Measurements from ENCODE around the gene ZC3H10. TPM values are rescaled to one million over a fixed set of nuclear protein-coding genes. Genes with fewer than 3 reads are reported as not detected.

The ZC3H10 gene
- total RNA-seq, 1 donor from 2014 or later = 4.1 TPM

DNA sequence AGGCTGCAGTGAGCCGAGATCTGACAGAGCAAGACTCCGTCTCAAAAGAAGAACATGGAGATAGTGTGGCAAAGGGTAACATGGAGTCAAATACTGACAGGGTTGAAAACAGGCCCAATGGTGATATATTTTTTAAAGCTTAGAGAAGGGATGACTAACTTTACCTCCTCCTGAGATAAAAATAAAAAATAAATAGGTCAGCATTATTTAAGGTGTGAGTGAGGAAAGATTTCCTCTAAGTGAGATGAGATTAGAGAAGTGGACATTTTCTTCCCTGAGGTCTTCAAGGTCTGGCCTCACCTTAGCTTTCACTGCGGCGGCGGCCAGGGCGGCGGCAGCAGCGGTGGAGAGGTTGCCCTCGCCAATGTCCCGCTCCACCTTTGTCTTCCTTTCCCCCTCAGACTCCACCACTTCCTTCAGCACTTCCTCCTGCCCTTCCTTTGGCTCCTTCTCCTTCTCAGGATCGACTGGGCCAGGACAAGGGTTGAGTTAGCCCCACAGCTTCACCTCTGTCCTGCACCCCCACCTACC is 51.2 kb downstream of the ZC3H10 start:
- no peak for DNase-seq (ENCODE audit: extremely low read depth, low read depth, low spot score)

- DNase-seq (ENCODE audit: extremely low read depth, low read depth, low spot score) = no peak
Observed at GRCh38 chr12:56172839-56173238, 54.8 kb downstream of the ZC3H10 start.

Other genes with a start within 250 kb of the ZC3H10 start
- gene PYM1, start 190.4 kb upstream of the ZC3H10 start, total RNA-seq = 31.8 and 35.8 TPM in 2 replicates
- 49.8 and 53.7 TPM in 2 replicates for gene DGKA, start 187.1 kb upstream of the ZC3H10 start, total RNA-seq
- gene PMEL, start 152.2 kb upstream of the ZC3H10 start, total RNA-seq = 0.58 and 1.1 TPM in 2 replicates
- 20.2 and 28.4 TPM in 2 replicates for gene CDK2, start 151.4 kb upstream of the ZC3H10 start, total RNA-seq
- 76.2 and 88.7 TPM in 2 replicates for gene RAB5B, start 144.2 kb upstream of the ZC3H10 start, total RNA-seq
- 13.3 and 14.3 TPM in 2 replicates for gene SUOX, start 121.0 kb upstream of the ZC3H10 start, total RNA-seq
- 1.8 and 4.9 TPM in 2 replicates for gene IKZF4, start 97.2 kb upstream of the ZC3H10 start, total RNA-seq
- 956 and 971 TPM in 2 replicates for gene RPS26, start 76.3 kb upstream of the ZC3H10 start, total RNA-seq
- gene ERBB3, start 38.1 kb upstream of the ZC3H10 start, total RNA-seq = 0.53 TPM in 1 of 2 replicates, not detected in the other
- 113 and 125 TPM in 2 replicates for gene PA2G4, start 13.7 kb upstream of the ZC3H10 start, total RNA-seq
- gene RPL41, start 1.6 kb upstream of the ZC3H10 start, total RNA-seq = 1,895 and 2,713 TPM in 2 replicates
- 269 and 275 TPM in 2 replicates for gene ESYT1, start 10.0 kb downstream of the ZC3H10 start, total RNA-seq
- 103 and 104 TPM in 2 replicates for gene MYL6B, start 34.3 kb downstream of the ZC3H10 start, total RNA-seq
- gene MYL6, start 40.1 kb downstream of the ZC3H10 start, total RNA-seq = 2,948 and 3,870 TPM in 2 replicates
- 51.1 and 78.9 TPM in 2 replicates for gene SMARCC2, start 71.2 kb downstream of the ZC3H10 start, total RNA-seq
- 40.5 and 41.5 TPM in 2 replicates for gene RNF41, start 103.7 kb downstream of the ZC3H10 start, total RNA-seq
- gene NABP2, start 106.1 kb downstream of the ZC3H10 start, total RNA-seq = 26.7 and 33.5 TPM in 2 replicates
- gene SLC39A5, start 111.8 kb downstream of the ZC3H10 start, total RNA-seq = not detected in 2 replicates
- 34.4 and 55.6 TPM in 2 replicates for gene ANKRD52, start 140.1 kb downstream of the ZC3H10 start, total RNA-seq
- 9.2 and 15.9 TPM in 2 replicates for gene COQ10A, start 148.7 kb downstream of the ZC3H10 start, total RNA-seq
- 146 and 156 TPM in 2 replicates for gene CS, start 182.1 kb downstream of the ZC3H10 start, total RNA-seq
- 112 and 135 TPM in 2 replicates for gene CNPY2, start 197.7 kb downstream of the ZC3H10 start, total RNA-seq
- gene PAN2, start 215.7 kb downstream of the ZC3H10 start, total RNA-seq = 15.6 and 18.4 TPM in 2 replicates
- 3.0 TPM in 1 of 2 replicates, not detected in the other for gene IL23A, start 220.6 kb downstream of the ZC3H10 start, total RNA-seq
- gene STAT2, start 241.8 kb downstream of the ZC3H10 start, total RNA-seq = 76.0 and 104 TPM in 2 replicates
- gene APOF, start 244.6 kb downstream of the ZC3H10 start, total RNA-seq = not detected in 2 replicates